Omental fat pad (tissue), 4 donors: ENCODE measurements around the gene TAF1B. TPM values are rescaled to one million over a fixed set of nuclear protein-coding genes. Genes with fewer than 3 reads are reported as not detected.

Experiments
- ATAC-seq: fragments of 150-250 bp; one replicate; pipeline ENCODE4 v1.9.1; 2016; ENCODE audit warnings: mild to moderate bottlenecking, moderate library complexity; ENCODE audit not compliant: low FRiP score
- DNase-seq: peaks from one replicate; pipeline ENCODE4 v3.0.0-alpha.2; 2019; ENCODE audit warnings: low spot score
- CTCF ChIP-seq, 3 donors: fragments of 450-650 bp; IDR thresholded peaks; one replicate each; pipeline ENCODE4 v1.5.1; 2016 to 2017; ENCODE audit warnings: antibody characterized with exemption in 3 of 3, mild to moderate bottlenecking in 3 of 3, moderate library complexity in 2 of 3
- total RNA-seq, 4 donors: library from RNA; depleted of rRNA; stranded (reverse); fragments of >200 nt; gene quantifications; one replicate each; pipeline ENCODE4 v1.1.0, GENCODE V29; 2016

TAF1B gene
- total RNA-seq, 4 donors from 2014 or later = 16.1 to 21.1 (median 19.1) TPM

- DNase-seq (no peak), ATAC-seq (no peak)
- TF ChIP-seq CTCF (IDR thresholded peaks at IDR 0.05) = no peak
Measured at GRCh38 chr2:9799011-9799596, 44.2 kb upstream of the TAF1B start.

- peak; percentile 84 for ATAC-seq
- TF ChIP-seq CTCF (IDR thresholded peaks at IDR 0.05) = peak in 2 of 3 donors; percentile 26 to 68
- peak; percentile 95 for DNase-seq
Measured at GRCh38 chr2:9799729-9800632, 43.3 kb upstream of the TAF1B start.

GRCh38 chr2:9800639-9800974 is 42.7 kb upstream of the TAF1B start:
- no peak for TF ChIP-seq CTCF (IDR thresholded peaks at IDR 0.05)
- ATAC-seq (no peak), DNase-seq (no peak)

- DNase-seq (peak; percentile 51), ATAC-seq (peak; percentile 20)
- no peak for TF ChIP-seq CTCF (IDR thresholded peaks at IDR 0.05)
Measured at GRCh38 chr2:9800975-9801726, 42.1 kb upstream of the TAF1B start.

- no peak for DNase-seq
- no peak for TF ChIP-seq CTCF (IDR thresholded peaks at IDR 0.05)
- no peak for ATAC-seq
Measured at GRCh38 chr2:9802576-9802993, 40.7 kb upstream of the TAF1B start.

GRCh38 chr2:9803023-9803805 is 40.1 kb upstream of the TAF1B start:
- ATAC-seq = no peak
- DNase-seq = no peak
- no peak for TF ChIP-seq CTCF (IDR thresholded peaks at IDR 0.05)
